Stimulated activated CD8-positive, alpha-beta memory T cell treated with anti-CD3 and anti-CD28 coated beads, Interleukin-15, amount 100 ng/mL, for 48 hours (primary cell): Measurements from ENCODE around the gene NPC1L1.
A peak's percentile ranks its signal among the peaks of the same experiment; 100 is the strongest.
"Not testable (repeated sequence)": the region's sequence is repeated elsewhere in the genome, so short reads cannot be mapped to it uniquely, and the experiment has no call there.

ENCODE experiments used
- DNase-seq, 2 donors: peaks; one replicate each; pipeline ENCODE4 v3.0.0-alpha.2; 2020; ENCODE audit warnings: low read depth in 2 of 2

NPC1L1 gene

DNA sequence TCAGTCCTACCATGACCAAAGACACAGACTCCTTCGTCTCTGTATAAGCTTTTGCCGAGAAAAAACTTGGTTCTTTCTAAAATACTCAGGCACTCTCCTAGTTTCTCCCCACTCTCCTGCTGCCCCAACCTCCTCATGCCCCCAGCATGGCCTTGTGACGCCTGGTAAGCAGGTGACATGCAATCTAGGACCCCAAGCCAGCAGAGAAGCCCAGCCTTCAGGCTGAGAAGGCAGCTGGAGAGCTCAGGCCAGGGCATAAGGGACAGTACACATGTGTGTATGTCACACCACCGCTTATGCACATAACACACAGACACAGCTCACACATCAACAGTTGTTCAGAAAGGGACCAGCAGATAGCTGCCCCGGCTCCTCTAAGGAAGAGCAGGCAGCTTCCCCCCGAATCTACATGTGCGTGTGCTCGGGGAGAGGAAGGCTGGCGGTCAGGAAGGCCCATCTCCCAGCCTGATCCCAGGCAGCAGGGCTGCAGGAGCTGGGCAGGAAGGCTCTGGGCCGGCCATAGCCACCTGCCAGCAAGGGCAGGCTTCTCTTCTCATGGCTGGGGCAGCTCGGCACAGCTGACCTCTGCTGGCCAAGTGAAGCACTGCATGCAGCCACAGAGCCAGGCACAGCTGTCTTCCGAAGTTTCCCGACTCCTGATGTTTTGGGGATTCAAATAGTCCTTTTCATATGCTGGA, 24.1 kb upstream of the NPC1L1 start:
- DNase-seq = peak; percentile 25 to 38

DNA sequence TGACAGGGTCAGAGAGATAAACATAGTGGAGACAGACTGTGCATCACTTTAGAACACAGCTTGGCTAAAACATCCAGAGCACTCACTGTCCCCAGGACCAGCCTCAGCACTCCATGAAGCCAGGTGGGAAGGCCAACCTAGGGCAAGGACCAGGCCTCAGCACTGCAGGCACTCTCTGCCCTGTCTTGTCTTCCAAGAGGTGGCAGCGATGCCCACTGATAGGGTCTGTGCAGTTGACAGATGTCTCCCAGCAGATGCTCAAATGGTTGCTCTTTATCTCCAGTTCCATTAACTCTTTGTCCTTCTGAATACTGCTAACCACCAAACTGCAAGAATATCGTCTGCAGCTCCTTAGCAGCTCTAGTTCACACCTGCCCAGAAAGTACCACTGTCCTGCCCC, 23.5 kb upstream of the NPC1L1 start:
- no peak for DNase-seq

DNA sequence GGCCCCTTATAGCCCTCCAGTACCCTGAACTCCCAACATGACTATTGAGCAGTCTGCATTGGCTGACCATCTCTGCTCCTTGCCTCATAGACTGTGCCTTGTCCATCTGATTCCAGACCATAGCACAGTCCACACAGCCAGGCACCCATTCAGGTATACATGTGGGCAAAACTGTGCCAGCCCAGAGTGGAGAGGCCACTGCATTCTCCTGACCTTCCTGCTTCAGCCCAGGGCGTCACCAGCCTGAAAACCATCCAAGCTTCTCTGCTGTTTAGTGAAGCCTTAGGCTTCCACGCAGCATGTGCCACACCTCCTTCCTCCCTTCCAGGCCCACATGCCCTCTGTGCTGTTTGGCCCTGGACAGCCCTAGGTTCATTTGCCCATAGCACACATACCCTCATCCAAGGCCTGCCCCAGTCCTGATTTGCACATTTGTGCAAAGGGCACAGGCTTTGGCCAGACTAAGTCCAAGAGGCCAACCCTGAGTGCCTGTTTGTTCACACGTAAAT, 22.1 kb upstream of the NPC1L1 start:
- no peak for DNase-seq

DNA sequence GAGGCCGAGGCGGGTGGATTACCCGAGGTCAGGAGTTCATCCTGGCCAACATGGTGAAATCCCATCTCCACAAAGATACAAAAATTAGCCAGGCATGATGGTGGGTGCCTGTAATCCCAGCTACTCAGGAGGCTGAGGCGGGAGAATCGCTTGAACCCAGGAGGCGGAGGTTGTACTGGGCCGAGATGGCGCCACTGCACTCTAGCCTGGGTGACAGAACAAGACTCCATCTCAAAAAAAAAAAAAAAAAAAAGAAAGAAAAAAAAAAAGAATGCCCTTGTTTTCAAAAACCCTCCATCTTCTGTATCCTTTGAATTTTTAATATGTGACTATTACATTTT, 21.5 kb upstream of the NPC1L1 start:
- not testable (repeated sequence) for DNase-seq

DNA sequence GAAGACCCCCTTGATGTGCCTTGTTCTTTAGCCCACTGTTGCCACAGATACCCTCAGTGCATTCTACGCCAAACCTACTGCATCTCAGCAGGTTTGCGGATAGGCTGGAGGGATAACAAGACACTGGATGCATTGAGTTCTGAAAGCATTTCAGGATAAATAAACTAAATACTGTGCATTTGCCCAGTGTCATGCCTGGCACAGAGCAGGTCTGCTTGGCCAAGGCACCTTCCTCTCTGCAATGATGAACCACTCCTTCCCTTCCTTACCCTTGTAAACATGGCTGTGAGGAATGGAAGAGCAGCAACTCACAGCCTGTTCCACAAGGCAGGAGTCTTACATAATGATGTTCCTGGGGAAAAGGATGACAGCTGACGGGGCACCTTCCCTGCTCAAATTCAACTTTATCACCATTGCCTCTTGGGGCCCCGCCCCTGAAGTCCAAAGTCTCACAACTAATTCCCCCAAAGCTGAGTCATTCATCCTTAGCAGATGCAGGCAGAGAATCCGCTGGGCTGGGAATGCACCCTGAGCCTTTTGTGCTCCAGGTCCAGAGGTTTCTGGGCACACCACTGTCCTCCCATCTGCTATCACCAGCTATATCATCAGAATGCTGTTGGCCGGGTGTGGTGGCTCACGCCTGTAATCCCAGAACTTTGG, 21.0 kb upstream of the NPC1L1 start:
- DNase-seq = no peak

GRCh38 chr7:44561481-44561880, 20.4 kb upstream of the NPC1L1 start:
- no peak for DNase-seq

DNA sequence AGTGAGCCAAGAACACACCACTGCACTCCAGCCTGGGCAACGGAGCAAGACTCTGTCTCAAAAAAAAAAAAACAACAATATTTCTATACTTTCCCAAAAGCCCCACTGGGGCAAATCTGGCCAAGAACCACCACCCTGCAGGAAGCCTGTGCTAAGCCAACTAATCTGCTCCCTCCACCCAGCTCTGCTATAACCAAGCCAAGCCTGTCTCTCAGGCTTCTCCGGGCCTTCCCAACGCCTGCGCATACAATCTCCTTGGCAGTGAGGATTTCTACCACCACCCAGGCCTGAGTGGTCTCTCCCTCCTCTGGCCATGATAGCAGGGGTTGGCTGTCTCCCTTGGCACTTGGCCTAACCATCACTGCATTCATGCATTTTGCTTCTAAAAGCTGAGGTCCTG, 18.4 kb upstream of the NPC1L1 start:
- DNase-seq = no peak

GRCh38 chr7:44557485-44557884, 16.4 kb upstream of the NPC1L1 start:
- no peak for DNase-seq

DNA sequence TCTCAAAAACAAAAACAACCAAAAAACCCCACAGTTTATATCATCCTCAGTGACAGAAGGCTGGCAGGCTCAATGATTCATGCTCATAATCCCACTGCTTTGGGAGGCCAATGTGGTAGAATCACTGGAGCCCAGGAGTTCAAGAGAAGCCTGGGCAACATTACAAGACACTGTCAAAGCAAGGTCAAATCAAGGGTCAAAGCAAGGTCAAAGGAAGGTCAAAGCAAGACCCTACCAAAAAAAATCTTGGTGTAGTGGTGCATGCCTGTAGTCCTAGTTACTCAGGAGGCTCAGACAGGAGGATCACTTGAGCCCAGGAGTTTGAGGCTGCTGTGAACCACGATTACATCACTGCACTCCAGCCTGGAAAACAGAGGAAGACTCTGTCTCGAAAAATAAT, 14.2 kb upstream of the NPC1L1 start:
- no peak for DNase-seq

GRCh38 chr7:44552473-44553005, 11.4 kb upstream of the NPC1L1 start:
- DNase-seq = not testable (repeated sequence)

GRCh38 chr7:44549457-44549856, 8.3 kb upstream of the NPC1L1 start:
- no peak for DNase-seq

GRCh38 chr7:44548893-44549292, 7.8 kb upstream of the NPC1L1 start:
- DNase-seq = no peak

- no peak for DNase-seq
Measured at GRCh38 chr7:44547536-44548231, 6.6 kb upstream of the NPC1L1 start.

GRCh38 chr7:44541876-44542610, 913 bp upstream of the NPC1L1 start:
- DNase-seq = no peak

DNA sequence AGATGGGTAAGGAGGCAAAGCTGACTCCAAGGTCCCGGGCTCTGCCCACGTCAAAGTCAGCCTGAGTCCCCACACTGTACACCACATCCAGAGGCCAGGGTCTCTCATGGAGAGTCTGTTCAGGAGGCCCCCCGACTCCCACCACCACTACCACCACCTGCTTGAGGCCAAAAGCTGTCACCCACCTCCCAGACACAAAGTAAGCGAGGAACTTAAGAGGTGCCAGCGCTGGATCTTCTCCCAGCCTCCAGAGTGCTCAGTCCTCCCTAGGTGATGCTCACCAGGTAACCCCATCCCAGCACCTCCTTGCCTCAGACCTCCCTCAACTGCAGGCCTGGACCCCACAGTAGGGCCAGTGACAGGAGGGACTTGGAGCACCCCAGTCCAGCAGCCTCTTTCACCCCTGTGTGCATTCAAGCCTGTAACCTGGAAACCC, 520 bp downstream of the NPC1L1 start:
- DNase-seq = no peak

DNA sequence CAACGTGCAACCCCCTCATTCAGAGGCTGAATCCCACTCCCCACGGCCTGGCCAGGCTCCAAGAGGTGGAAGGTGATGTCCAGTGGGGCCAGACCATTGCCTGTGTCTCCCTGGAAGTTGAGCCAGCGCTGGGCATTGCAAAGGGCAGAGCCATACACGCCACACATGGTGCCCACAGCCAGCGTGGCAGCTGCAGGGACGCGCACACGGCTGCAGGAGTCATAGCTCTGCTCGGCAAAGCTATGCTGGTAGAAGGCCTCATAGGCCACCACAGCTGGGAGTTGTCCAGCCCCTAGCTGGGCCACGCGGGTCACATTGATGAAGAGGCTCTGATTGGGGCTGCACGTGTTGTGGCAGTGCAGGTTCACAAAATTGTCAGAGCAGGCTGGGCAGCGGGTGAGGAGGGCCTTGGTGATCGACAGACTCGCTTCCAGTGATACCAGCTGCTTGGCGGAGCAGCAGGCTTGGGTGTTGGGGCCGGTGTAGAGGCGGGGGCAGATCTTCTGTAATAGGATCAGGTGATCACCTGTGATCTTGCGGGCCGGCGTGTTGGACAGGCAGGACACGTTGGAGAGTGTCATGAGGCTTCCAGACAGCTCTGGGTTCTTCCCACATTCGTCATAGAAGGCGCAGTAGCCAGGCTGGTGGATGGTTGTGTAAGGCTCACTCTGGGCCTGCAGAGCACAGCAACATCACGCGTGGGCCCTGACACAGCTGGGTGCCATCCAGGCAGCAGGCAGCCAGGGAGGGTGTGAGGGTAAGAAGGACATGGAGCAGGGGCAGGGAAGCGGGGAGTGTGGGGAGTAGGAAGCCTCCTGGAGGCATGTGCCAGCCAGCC, 1.2 kb downstream of the NPC1L1 start:
- no peak for DNase-seq

DNA sequence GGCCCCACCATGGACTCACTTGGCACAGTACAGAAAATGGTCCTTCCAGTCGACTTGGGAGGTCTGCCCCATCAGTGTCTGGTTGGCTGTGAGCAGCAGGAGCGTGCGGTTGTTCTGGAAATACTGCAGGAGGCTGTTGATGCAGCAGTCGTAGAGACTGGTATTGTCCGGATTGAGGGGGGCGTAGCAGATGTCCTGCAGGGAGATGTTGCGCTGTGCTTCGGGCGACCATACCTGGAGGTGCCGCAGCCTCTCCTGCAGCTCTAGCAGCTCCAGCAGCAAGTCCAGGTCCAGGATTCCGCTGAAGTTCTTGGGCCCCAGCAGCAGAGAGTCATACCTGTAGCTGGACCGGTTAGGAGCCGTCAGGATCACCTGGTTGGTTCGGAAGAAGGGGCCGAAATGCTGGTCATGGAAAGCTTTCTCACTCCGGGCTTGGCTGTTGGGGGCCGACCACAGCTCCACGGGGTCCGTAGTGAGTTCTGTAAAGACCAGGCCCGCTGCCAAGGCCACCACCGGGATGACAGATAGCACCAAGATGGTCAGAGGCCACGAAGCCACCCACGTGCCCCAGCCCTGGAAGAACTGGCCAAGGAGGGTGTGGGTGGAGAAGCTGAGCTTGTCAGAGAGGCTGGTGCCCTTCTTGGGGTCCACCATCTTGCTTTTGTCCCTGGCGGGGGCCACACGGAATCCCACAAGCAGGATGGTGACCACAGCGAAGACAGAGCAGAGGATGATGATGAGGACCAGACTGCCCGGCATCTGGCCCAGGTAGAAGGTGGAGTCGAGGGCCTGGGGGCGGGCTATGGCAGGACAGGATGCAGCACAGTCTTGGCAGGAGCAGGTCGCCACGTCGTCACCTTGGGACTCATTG, 2.1 kb downstream of the NPC1L1 start:
- no peak for DNase-seq

DNA sequence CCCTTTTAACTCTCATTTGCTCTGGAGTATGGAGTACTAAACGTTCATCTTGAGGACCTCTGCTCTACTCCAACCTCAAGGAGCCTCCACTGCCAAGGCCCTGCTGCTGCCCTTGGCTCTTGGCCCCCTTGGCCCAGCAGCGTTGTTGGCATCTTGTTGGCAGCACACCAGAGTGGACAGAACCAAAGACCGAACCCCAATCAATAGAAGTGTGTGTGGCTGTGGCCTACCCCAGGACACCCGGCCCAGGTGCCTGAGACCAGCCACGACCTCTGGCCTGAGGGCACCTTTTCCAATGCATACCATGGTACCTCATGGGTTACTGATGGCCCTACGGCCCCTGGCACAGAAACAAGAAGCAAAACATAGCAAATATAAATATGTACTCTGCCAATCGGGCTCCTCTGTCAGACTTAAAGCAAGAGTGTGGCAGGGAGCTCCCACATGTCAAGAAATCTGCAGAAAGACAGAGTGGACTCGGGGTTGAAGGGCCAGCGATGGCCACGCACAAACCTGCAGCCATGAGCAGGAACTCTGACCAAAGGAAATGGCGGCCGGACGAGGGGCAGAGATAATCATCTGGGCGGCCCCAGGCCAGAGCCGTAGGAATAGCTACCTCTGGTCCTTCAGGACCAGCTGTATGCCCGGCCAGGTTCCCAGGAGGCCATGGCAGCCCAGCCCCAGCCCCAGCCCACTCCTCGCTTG, 2.9 kb downstream of the NPC1L1 start:
- DNase-seq = no peak

GRCh38 chr7:44537442-44537841, 3.7 kb downstream of the NPC1L1 start:
- DNase-seq = no peak
